Inflammatory macrophage treated with lipopolysaccharide for 1 hour (primary cell): ENCODE results near the gene GJB3.
"Not testable (repeated sequence)": the region's sequence is repeated elsewhere in the genome, so short reads cannot be mapped to it uniquely, and the experiment has no call there.

Source experiments
- DNase-seq, 2 donors: peaks; one replicate each; pipeline ENCODE4 v3.0.0-alpha.2; 2020 to 2022

The GJB3 gene

DNA sequence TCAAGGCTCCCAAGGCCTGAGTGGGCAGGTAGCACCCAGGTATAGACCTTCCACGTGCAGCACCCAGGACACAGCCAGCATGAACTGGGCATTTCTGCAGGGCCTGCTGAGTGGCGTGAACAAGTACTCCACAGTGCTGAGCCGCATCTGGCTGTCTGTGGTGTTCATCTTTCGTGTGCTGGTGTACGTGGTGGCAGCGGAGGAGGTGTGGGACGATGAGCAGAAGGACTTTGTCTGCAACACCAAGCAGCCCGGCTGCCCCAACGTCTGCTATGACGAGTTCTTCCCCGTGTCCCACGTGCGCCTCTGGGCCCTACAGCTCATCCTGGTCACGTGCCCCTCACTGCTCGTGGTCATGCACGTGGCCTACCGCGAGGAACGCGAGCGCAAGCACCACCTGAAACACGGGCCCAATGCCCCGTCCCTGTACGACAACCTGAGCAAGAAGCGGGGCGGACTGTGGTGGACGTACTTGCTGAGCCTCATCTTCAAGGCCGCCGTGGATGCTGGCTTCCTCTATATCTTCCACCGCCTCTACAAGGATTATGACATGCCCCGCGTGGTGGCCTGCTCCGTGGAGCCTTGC is 19.7 kb upstream of the GJB3 start:
- no peak for DNase-seq

- no peak for DNase-seq
Observed at GRCh38 chr1:34761776-34762307, 19.2 kb upstream of the GJB3 start.

- no peak for DNase-seq
Observed at GRCh38 chr1:34762474-34763141, 18.4 kb upstream of the GJB3 start.

DNA sequence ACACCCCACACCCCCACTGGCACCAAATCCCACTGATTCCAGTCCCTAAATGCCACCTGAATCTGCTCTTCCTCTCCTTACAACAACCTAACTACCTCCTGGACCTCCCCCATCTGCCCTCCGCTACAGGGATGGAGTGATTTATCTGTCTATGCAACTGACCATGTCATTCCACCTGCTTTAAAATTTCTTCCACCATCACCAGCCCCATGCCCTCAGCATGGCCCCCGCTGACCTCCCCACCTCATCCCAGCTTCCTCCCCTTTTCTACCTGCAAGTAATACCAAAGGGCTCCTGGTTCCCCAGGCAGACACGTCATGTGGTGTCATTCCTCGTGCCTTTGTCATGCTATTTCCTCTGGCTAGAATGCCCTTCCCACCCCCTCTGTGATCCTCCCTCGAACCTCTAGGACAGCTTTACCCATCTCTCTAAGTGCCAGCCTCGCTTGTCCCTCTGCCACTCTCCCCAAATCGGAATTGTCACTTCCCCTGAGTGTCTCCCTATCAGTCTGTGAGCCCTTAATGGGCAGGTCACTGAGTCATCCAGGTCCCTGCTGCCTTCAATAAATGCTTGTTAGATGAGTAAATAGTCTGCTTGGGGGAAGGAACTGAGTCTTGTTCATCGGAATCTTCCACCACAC is 17.8 kb upstream of the GJB3 start:
- DNase-seq = no peak

DNA sequence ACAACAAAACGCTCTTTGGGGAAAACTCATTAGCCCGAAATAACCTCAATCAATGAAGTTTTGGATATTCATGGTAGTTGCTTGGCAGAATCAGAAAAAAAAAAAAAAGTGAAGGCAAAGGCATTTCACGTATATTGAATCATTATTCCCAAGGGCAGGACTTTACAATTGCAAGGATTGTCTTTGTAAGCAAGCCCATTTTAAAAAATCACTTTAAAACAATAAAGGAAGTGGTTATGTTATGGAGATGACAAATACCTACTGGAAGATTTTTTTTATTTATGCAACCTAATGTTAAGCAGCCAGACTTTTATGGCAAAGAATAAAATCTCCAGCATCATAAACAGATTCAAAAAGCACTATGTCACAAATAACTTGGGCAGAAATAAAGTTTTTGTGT is 12.2 kb upstream of the GJB3 start:
- no peak for DNase-seq

- DNase-seq = peak; percentile 5 to 41
Observed at GRCh38 chr1:34770891-34771504, 10.0 kb upstream of the GJB3 start.

DNA sequence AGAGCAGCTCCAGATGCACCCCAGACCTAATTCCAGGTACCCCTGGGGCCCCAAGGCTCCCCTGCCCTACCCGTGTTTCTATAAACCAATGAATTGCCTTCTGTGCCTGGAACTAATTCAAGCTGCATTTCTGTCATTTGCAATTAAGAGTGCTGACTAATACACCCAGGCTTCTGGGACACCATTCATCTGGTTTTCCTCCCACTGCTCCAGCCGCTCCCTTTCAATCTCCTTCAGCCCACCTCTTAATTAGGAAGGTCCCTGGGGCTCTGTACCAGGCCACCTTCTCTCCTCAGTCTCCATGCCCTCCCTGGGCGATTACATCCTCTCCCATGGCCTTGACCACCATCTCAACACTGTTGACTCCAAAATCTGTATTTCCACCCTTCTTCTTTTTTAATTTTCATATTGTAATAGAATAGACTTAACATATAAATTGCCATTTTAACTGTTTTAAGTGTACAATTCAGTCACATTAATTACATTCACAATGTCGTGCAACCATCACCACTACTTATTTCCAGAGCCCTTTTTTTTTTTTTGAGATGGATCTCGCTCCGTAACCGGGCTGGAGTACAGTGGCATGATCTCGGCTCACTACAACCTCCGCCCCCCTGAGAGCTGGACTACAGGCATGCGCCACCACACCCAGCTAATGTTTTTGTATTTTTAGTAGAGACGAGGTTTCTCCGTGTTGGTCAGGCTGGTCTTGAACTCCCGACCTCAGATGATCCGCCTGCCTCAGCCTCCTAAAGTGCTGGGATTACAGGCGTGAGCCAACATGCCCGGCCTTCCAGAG is 9.2 kb upstream of the GJB3 start:
- DNase-seq = no peak

DNA sequence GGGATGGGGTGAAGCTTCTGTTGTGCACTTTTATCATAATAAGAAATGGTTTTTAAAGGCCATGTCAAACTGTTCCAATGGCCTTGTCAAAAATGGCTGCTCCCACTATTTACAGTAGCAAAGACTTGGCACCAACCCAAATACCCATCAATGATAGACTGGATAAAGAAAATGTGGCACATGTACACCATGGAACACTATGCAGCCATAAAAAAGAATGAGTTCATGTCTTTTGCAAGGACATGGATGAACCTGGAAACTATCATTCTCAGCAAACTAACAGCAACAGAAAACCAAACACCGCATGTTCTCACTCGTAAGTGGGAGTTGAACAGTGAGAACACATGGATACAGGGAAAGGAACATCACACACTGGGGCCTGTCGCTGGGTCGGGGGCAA is 7.9 kb upstream of the GJB3 start:
- DNase-seq = not testable (repeated sequence)

GRCh38 chr1:34774957-34775356 is 6.1 kb upstream of the GJB3 start:
- DNase-seq = no peak

DNA sequence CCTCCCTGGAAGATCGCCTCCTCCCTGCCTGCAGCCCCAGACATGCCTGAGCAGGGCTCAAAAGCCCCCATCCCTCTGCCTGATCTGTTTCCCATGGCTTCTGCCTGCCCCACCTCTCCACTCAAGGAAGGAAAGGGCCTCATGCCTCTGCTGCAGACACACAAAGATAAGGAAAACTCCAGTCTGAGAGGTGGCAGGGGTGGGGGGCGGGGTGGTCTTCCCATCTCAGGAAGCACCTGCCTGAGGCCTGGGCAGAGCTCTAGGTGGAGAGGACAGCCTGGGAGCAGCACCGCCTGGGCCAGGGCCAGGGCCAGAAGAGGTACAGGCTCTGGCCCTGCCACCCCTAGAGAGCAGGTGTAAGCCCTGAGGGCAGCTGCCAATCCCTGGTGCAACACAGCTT is 4.1 kb upstream of the GJB3 start:
- DNase-seq = no peak

DNA sequence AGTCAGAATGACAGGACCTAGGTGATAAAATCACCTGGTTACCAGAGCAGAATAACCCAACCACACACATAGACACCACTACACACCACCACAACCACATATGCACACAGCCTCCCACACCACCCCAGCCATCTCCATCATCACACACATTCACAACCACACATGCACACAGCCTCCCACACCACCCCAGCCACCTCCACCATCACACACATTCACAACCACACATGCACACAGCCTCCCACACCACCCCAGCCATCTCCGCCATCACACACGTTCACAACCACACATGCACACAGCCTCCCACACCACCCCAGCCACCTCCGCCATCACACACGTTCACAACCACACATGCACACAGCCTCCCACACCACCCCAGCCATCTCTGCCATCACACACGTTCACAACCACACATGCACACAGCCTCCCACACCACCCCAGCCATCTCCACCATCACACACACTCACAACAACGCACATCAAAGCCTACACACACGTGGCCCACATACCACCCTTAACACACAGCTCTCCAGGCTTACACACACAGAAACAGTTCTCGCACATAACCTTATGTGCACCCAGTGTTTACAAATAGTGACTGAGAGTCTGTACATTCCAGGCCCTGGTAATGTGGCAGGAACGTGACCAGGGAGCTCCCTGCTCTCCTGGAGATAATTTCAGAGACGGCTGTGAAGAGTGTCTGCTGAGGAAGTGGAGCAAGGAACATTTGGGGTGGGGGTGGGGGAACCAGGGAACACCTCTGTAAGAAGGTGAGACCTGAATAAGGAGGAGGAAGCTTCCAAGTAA is 3.3 kb upstream of the GJB3 start:
- DNase-seq = no peak

- DNase-seq = no peak
Observed at GRCh38 chr1:34778381-34778780, 2.6 kb upstream of the GJB3 start.

DNA sequence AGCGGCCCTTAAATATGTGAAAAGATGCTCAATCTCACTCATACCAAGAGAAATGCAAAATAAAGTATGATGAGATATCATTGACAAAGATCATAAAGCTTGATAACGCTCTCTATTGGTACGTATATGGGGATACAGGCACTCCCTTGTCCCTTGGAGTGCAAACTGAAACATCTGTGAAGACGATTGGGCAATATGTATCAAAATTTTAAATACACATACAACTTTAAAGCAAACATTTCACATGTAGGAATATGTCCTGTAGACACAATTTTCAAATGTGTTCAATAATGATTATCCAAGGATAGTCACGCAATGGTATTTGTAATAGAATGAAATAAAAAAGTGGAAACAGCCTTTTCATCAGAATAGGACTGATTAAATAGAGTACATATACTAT is 2.0 kb upstream of the GJB3 start:
- no peak for DNase-seq

DNA sequence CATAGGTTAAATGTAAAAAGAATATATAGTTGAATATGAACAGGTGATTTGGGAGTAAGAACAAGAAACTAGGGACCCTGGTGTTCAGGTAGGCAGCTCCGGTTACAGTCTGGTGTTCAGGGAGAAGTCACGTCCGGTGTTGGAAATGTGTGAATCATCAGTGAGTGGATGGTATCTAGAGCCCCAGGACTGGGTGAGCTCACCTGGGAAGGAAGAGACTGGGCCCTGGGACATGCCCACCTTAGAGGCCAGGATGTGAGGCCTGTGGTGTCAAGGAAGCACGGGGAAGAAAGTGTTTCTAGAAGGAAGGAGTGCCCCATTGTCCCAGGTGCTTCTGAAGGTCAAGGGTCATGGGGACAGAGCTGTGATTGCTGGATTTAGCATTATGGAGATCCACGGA is 1.5 kb upstream of the GJB3 start:
- DNase-seq = no peak

- no peak for DNase-seq
Observed at GRCh38 chr1:34779962-34780361, 1.1 kb upstream of the GJB3 start.

DNA sequence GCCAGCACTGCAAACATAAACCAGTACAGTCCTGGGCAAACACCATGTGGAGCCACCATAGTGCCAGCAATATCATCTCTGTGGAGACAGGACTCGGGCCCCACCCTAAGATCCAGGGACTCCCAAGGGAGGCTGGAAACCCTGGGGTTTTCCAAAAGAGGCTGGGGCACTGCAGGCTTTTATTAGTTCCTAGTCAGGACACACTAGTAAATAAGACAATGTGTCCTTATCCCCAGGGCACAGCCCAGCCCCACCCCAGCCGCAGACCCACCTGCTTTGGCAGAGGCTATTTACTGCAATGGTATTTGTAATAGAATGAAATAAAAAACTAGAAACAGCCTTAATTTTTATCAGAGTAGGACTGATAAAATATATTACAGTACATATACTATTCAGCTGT is 486 bp upstream of the GJB3 start:
- no peak for DNase-seq

DNA sequence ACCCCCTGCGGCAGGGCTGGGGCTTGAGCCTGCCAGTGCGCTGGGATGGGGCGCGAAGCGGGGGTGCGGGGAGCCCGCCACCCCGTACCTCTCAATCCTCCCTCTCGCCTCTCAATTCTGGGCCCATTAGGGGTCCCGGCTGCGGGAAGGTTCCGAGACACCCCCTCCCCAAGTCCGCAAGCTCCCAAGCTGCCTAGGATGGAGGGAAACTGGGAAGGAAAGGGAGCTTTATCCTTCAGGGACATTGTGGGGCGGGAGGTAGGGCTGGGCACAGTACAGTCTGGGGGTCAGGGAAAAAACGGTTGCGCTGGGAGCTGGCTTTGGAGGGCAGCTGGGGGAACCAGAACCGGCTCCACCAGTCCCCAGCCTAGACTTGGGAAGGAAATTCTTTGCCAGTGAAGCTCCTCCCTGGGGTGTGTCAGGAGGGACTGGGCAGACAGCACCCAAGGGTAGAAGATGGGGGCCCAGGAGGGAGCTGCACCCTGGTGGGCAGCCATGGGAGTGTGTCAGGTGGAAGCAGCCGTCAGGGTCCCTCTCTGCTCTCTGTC is 904 bp downstream of the GJB3 start:
- no peak for DNase-seq

DNA sequence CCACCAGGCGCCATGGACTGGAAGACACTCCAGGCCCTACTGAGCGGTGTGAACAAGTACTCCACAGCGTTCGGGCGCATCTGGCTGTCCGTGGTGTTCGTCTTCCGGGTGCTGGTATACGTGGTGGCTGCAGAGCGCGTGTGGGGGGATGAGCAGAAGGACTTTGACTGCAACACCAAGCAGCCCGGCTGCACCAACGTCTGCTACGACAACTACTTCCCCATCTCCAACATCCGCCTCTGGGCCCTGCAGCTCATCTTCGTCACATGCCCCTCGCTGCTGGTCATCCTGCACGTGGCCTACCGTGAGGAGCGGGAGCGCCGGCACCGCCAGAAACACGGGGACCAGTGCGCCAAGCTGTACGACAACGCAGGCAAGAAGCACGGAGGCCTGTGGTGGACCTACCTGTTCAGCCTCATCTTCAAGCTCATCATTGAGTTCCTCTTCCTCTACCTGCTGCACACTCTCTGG is 3.8 kb downstream of the GJB3 start:
- DNase-seq = no peak

DNA sequence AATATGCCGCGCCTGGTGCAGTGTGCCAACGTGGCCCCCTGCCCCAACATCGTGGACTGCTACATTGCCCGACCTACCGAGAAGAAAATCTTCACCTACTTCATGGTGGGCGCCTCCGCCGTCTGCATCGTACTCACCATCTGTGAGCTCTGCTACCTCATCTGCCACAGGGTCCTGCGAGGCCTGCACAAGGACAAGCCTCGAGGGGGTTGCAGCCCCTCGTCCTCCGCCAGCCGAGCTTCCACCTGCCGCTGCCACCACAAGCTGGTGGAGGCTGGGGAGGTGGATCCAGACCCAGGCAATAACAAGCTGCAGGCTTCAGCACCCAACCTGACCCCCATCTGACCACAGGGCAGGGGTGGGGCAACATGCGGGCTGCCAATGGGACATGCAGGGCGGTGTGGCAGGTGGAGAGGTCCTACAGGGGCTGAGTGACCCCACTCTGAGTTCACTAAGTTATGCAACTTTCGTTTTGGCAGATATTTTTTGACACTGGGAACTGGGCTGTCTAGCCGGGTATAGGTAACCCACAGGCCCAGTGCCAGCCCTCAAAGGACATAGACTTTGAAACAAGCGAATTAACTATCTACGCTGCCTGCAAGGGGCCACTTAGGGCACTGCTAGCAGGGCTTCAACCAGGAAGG is 4.3 kb downstream of the GJB3 start:
- DNase-seq = no peak

DNA sequence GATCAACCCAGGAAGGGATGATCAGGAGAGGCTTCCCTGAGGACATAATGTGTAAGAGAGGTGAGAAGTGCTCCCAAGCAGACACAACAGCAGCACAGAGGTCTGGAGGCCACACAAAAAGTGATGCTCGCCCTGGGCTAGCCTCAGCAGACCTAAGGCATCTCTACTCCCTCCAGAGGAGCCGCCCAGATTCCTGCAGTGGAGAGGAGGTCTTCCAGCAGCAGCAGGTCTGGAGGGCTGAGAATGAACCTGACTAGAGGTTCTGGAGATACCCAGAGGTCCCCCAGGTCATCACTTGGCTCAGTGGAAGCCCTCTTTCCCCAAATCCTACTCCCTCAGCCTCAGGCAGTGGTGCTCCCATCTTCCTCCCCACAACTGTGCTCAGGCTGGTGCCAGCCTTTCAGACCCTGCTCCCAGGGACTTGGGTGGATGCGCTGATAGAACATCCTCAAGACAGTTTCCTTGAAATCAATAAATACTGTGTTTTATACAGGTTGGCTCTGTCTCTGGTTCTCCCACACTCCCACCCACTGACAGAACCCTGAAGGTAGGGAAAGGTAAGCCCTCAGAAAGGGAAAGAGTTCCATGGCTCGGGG is 5.0 kb downstream of the GJB3 start:
- DNase-seq = no peak
